ENCODE measurements around the gene PAPSS1.

The PAPSS1 gene

DNA sequence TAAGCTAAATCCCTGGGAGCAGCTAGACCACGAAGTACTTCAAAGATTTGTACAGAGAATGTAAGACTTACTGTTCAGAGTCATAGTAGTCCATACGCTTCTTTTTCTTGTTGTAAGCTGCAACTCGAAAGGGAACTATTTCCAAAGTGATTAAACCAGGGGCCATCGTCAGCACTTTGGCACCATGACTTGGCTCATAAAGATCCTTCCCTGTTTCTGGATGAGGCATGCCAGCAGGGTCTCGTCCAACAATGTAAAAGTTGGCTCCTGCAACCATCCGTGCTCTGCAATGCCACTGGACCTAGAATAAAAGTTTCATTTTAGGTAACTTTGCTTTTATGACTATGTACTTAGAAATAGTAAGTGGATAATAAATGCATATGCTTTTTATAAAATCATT is 88.5 kb downstream of the PAPSS1 start:
- no peak for DNase-seq (ENCODE audit: low read depth in 1 of 2, low spot score in 1 of 2)
- Histone ChIP-seq H3K27me3 (ENCODE audit: insufficient read depth, poor library complexity, severe bottlenecking) (no peaks in the 10 kb centered on the region), H3K27ac (replicated peaks) (no peak overlapping the region), H3K4me3 (replicated peaks; ENCODE audit: insufficient read depth, low read length) (no peak overlapping the region)
- TF ChIP-seq SPI1 (IDR thresholded peaks at IDR 0.05; ENCODE audit: borderline replicate concordance, low read depth) (no peak), GABPA (IDR thresholded peaks at IDR 0.05; ENCODE audit: low read depth) (no peak), POLR2AphosphoS5 (IDR thresholded peaks at IDR 0.05; ENCODE audit: low read depth) (no peak)
- TF ChIP-seq, protein P1, sequence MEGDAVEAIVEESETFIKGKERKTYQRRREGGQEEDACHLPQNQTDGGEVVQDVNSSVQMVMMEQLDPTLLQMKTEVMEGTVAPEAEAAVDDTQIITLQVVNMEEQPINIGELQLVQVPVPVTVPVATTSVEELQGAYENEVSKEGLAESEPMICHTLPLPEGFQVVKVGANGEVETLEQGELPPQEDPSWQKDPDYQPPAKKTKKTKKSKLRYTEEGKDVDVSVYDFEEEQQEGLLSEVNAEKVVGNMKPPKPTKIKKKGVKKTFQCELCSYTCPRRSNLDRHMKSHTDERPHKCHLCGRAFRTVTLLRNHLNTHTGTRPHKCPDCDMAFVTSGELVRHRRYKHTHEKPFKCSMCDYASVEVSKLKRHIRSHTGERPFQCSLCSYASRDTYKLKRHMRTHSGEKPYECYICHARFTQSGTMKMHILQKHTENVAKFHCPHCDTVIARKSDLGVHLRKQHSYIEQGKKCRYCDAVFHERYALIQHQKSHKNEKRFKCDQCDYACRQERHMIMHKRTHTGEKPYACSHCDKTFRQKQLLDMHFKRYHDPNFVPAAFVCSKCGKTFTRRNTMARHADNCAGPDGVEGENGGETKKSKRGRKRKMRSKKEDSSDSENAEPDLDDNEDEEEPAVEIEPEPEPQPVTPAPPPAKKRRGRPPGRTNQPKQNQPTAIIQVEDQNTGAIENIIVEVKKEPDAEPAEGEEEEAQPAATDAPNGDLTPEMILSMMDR (IDR thresholded peaks at IDR 0.05; ENCODE audit: insufficient read depth, low read length), result no peak
- TF ChIP-seq, protein P2, sequence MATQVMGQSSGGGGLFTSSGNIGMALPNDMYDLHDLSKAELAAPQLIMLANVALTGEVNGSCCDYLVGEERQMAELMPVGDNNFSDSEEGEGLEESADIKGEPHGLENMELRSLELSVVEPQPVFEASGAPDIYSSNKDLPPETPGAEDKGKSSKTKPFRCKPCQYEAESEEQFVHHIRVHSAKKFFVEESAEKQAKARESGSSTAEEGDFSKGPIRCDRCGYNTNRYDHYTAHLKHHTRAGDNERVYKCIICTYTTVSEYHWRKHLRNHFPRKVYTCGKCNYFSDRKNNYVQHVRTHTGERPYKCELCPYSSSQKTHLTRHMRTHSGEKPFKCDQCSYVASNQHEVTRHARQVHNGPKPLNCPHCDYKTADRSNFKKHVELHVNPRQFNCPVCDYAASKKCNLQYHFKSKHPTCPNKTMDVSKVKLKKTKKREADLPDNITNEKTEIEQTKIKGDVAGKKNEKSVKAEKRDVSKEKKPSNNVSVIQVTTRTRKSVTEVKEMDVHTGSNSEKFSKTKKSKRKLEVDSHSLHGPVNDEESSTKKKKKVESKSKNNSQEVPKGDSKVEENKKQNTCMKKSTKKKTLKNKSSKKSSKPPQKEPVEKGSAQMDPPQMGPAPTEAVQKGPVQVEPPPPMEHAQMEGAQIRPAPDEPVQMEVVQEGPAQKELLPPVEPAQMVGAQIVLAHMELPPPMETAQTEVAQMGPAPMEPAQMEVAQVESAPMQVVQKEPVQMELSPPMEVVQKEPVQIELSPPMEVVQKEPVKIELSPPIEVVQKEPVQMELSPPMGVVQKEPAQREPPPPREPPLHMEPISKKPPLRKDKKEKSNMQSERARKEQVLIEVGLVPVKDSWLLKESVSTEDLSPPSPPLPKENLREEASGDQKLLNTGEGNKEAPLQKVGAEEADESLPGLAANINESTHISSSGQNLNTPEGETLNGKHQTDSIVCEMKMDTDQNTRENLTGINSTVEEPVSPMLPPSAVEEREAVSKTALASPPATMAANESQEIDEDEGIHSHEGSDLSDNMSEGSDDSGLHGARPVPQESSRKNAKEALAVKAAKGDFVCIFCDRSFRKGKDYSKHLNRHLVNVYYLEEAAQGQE (IDR thresholded peaks at IDR 0.05; ENCODE audit: insufficient replicate concordance, low read depth), result no peak

DNA sequence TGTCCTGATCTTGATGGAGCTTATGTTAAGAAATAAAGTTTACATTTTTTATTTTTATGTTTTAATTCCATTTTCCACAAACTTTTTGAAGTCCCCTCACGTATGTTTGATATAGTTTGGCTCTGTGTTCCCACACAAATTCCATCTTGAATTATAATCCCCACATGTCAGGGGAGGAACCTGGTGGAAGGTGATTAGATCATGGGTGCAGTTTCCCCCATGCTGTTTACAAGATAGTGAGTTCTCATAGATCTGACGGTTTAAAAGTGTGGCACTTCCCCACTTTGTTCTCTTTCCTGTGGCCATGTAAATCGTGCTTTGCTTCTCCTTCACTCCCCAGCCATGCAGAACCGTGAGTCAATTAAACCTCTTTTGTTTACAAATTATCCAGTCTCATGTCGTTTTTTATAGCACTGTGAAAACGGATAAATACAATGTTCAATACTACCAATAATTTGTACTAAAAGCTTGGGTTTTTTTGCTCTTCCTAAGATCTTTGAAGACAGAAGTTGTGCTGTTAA is 89.8 kb downstream of the PAPSS1 start:
- H3K4me3 ChIP-seq (replicated peaks; ENCODE audit: insufficient read depth, low read length), result no peak overlapping the region
- H3K27ac ChIP-seq (replicated peaks), result no peak overlapping the region
- DNase-seq (ENCODE audit: low read depth in 1 of 2, low spot score in 1 of 2), result no peak
- TF ChIP-seq GABPA (IDR thresholded peaks at IDR 0.05; ENCODE audit: low read depth) (no peak), POLR2AphosphoS5 (IDR thresholded peaks at IDR 0.05; ENCODE audit: low read depth) (no peak), SPI1 (IDR thresholded peaks at IDR 0.05; ENCODE audit: borderline replicate concordance, low read depth) (no peak)
- TF ChIP-seq, protein P1 (IDR thresholded peaks at IDR 0.05; ENCODE audit: insufficient read depth, low read length), result no peak
- TF ChIP-seq, protein P2 (IDR thresholded peaks at IDR 0.05; ENCODE audit: insufficient replicate concordance, low read depth), result no peak
- no peaks in the 10 kb centered on the region for H3K27me3 ChIP-seq (ENCODE audit: insufficient read depth, poor library complexity, severe bottlenecking)

DNA sequence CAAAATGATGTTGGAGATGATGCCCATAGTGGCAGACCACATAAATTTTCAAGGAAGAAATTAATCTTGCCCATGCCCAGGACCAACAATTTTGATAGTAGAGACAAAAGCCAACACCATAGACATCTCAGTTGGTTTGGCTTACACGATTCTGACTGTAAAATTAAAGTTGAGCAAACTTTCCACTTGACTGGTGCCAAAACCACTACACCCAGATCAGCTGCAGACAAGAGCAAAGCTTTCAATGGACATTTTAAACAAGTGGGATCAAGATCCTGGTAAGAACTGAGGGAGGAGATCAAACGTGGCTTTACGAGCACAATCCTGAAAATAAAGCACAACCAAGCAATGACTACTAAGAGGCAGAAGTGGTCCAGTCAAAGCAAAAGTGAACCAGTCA is 90.7 kb downstream of the PAPSS1 start:
- Histone ChIP-seq H3K27me3 (ENCODE audit: insufficient read depth, poor library complexity, severe bottlenecking) (no peaks in the 10 kb centered on the region), H3K27ac (replicated peaks) (no peak overlapping the region), H3K4me3 (replicated peaks; ENCODE audit: insufficient read depth, low read length) (no peak overlapping the region)
- TF ChIP-seq SPI1 (IDR thresholded peaks at IDR 0.05; ENCODE audit: borderline replicate concordance, low read depth), result no peak
- TF ChIP-seq POLR2AphosphoS5 (IDR thresholded peaks at IDR 0.05; ENCODE audit: low read depth), result no peak
- no peak for TF ChIP-seq GABPA (IDR thresholded peaks at IDR 0.05; ENCODE audit: low read depth)
- no peak for DNase-seq (ENCODE audit: low read depth in 1 of 2, low spot score in 1 of 2)

DNA sequence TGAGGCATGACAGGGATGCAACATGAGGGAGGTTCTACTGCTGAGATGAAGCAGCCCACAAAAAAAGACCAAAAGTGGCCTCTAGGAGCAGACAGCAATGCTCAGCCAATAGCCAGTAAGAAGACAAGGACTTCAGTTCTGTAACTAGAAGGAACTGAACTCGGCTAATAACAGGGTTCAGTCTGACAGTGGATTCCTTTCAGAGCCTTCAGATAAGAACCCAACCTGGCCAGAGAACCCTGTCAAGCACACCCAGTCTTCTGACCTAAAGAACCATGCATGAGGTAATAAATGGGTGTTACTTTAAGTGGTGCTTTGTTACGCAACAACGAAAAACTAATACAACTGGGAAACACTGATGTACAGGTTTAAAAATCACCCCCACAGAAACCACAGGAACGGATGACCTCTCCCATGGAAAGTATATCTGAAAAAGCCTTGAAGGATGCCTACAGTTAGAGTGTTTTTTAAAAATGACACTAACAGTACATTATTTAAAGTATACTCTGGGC is 94.6 kb downstream of the PAPSS1 start:
- TF ChIP-seq SPI1 (IDR thresholded peaks at IDR 0.05; ENCODE audit: borderline replicate concordance, low read depth), result no peak
- no peak for TF ChIP-seq POLR2AphosphoS5 (IDR thresholded peaks at IDR 0.05; ENCODE audit: low read depth)
- TF ChIP-seq, protein P1 (IDR thresholded peaks at IDR 0.05; ENCODE audit: insufficient read depth, low read length), result no peak
- no peak for TF ChIP-seq GABPA (IDR thresholded peaks at IDR 0.05; ENCODE audit: low read depth)
- TF ChIP-seq, protein P2 (IDR thresholded peaks at IDR 0.05; ENCODE audit: insufficient replicate concordance, low read depth), result no peak
- Histone ChIP-seq H3K27me3 (ENCODE audit: insufficient read depth, poor library complexity, severe bottlenecking) (no peaks in the 10 kb centered on the region), H3K27ac (replicated peaks) (no peak overlapping the region), H3K4me3 (replicated peaks; ENCODE audit: insufficient read depth, low read length) (no peak overlapping the region)
- peak in 1 of 2 experiments; percentile 11 for DNase-seq (ENCODE audit: low read depth in 1 of 2, low spot score in 1 of 2)
